Measurements from ENCODE around the gene C1orf159.

GRCh38 chr1:1066403-1067283 lies 49.2 kb downstream of the C1orf159 start:
- TF ChIP-seq POLR2A (IDR thresholded peaks at IDR 0.05; ENCODE audit: extremely low read depth, insufficient read length) (no peak), MYC (IDR thresholded peaks at IDR 0.05; ENCODE audit: low read depth, low read length) (no peak), MAX (IDR thresholded peaks at IDR 0.05; ENCODE audit: low read depth, low read length) (no peak)
- TF ChIP-seq, protein P1, sequence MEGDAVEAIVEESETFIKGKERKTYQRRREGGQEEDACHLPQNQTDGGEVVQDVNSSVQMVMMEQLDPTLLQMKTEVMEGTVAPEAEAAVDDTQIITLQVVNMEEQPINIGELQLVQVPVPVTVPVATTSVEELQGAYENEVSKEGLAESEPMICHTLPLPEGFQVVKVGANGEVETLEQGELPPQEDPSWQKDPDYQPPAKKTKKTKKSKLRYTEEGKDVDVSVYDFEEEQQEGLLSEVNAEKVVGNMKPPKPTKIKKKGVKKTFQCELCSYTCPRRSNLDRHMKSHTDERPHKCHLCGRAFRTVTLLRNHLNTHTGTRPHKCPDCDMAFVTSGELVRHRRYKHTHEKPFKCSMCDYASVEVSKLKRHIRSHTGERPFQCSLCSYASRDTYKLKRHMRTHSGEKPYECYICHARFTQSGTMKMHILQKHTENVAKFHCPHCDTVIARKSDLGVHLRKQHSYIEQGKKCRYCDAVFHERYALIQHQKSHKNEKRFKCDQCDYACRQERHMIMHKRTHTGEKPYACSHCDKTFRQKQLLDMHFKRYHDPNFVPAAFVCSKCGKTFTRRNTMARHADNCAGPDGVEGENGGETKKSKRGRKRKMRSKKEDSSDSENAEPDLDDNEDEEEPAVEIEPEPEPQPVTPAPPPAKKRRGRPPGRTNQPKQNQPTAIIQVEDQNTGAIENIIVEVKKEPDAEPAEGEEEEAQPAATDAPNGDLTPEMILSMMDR (IDR thresholded peaks at IDR 0.05; ENCODE audit: low read depth, low read length): no peak
